Adrenal gland (tissue), 5 donors: Measurements from ENCODE around the gene PPP1R15A.
"Not testable (repeated sequence)": the region's sequence is repeated elsewhere in the genome, so short reads cannot be mapped to it uniquely, and the experiment has no call there.

Experiments
- POLR2A ChIP-seq, 2 donors: fragments of 450-650 bp; IDR thresholded peaks; one replicate each; pipeline ENCODE4 v1.6.1; 2017; ENCODE audit warnings: antibody characterized with exemption in 2 of 2, mild to moderate bottlenecking in 2 of 2, moderate library complexity in 1 of 2
- TF ChIP-seq, protein P1 (sequence below), 6 experiments: fragments of 450-650 bp in 4 of 6; fragments of 200-600 bp in 2 of 6; sonication (generic) in 1 of 6; IDR thresholded peaks; 1 replicate in 5 of 6; 2 replicates in 1 of 6; pipeline versions ENCODE4 v1.5.1 to v1.8.0; 2016 to 2021; ENCODE audit warnings: antibody characterized with exemption in 6 of 6, mild to moderate bottlenecking in 2 of 6, moderate library complexity in 1 of 6
- donor health status: DM: no; HTN: no; CAD: no.

DNA sequence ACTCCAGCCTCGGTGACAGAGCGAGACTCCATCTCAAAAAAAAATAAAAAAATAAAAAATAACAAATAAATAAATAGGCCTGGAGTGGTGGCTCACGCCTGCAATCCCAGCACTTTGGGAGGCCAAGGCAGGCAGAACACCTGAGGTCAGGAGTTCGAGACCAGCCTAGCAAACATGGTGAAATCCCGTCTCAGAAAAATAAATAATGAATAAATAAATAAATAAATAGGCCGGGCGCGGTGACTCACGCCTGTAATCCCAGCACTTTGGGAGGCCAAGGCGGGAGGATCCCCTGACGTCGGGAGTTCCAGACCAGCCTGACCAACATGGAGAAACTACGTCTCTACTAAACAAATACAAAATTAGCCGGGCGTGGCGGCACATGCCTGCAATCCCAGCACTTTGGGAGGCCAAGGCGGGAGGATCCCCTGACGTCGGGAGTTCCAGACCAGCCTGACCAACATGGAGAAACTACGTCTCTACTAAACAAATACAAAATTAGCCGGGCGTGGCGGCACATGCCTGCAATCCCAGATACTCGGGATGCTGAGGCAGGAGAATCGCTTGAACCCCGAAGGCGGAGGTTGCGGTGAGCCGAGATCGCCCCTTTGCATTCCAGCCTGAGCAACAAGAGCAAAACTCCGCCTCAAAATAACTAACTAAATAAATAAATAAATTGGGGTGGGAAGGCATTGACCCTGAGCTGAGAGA lies 595 bp upstream of the PPP1R15A start:
- TF ChIP-seq, protein P1, sequence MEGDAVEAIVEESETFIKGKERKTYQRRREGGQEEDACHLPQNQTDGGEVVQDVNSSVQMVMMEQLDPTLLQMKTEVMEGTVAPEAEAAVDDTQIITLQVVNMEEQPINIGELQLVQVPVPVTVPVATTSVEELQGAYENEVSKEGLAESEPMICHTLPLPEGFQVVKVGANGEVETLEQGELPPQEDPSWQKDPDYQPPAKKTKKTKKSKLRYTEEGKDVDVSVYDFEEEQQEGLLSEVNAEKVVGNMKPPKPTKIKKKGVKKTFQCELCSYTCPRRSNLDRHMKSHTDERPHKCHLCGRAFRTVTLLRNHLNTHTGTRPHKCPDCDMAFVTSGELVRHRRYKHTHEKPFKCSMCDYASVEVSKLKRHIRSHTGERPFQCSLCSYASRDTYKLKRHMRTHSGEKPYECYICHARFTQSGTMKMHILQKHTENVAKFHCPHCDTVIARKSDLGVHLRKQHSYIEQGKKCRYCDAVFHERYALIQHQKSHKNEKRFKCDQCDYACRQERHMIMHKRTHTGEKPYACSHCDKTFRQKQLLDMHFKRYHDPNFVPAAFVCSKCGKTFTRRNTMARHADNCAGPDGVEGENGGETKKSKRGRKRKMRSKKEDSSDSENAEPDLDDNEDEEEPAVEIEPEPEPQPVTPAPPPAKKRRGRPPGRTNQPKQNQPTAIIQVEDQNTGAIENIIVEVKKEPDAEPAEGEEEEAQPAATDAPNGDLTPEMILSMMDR (IDR thresholded peaks at IDR 0.05): not testable (repeated sequence)
- not testable (repeated sequence) for TF ChIP-seq POLR2A (IDR thresholded peaks at IDR 0.05)
